ENCODE measurements around the gene MYT1. TPM values are rescaled to one million over a fixed set of nuclear protein-coding genes. Genes with fewer than 3 reads are reported as not detected.

Gene MYT1
- polyA plus RNA-seq, 1 experiment, result not detected

- Histone ChIP-seq H3K27me3 (ENCODE audit: control insufficient read depth, insufficient read depth, low read length) (peaks cover 2% of the 10 kb centered on the region), H3K27ac (ENCODE audit: low read depth, low read length) (no peak overlapping the region), H3K9me3 (ENCODE audit: control insufficient read depth, insufficient read depth, low read length) (peaks cover 6% of the 10 kb centered on the region; the same call in 1 of the 2 replicates), H3K4me3 (ENCODE audit: low read depth, low read length) (no peak overlapping the region)
- CTCF ChIA-PET, result no interaction called here
- POLR2A ChIA-PET, result no interaction called here
- no peak for TF ChIP-seq CTCF (IDR thresholded peaks at IDR 0.05; ENCODE audit: low read depth, low read length)
- no peak for DNase-seq (ENCODE audit: low read depth, low spot score)
Observed at GRCh38 chr20:64236137-64237088, 72.2 kb downstream of the MYT1 start.

GRCh38 chr20:64237316-64237715 lies 73.1 kb downstream of the MYT1 start:
- no peak for DNase-seq (ENCODE audit: low read depth, low spot score)
- H3K27me3 ChIP-seq (ENCODE audit: control insufficient read depth, insufficient read depth, low read length), result peaks cover 7% of the 10 kb centered on the region
- TF ChIP-seq CTCF (IDR thresholded peaks at IDR 0.05; ENCODE audit: low read depth, low read length), result no peak
- H3K4me3 ChIP-seq (ENCODE audit: low read depth, low read length), result no peak overlapping the region
- H3K9me3 ChIP-seq (ENCODE audit: control insufficient read depth, insufficient read depth, low read length), result peaks cover 6% of the 10 kb centered on the region; the same call in 1 of the 2 replicates
- POLR2A ChIA-PET, result no interaction called here
- CTCF ChIA-PET, result no interaction called here
- no peak overlapping the region for H3K27ac ChIP-seq (ENCODE audit: low read depth, low read length)

GRCh38 chr20:64238115-64238825 lies 74.0 kb downstream of the MYT1 start:
- H3K9me3 ChIP-seq (ENCODE audit: control insufficient read depth, insufficient read depth, low read length), result peaks cover 6% of the 10 kb centered on the region; the same call in 1 of the 2 replicates
- H3K27me3 ChIP-seq (ENCODE audit: control insufficient read depth, insufficient read depth, low read length), result peaks cover 9% of the 10 kb centered on the region
- ChIA-PET POLR2A (no interaction called here), CTCF (no interaction called here)
- H3K27ac ChIP-seq (ENCODE audit: low read depth, low read length), result no peak overlapping the region
- no peak for TF ChIP-seq CTCF (IDR thresholded peaks at IDR 0.05; ENCODE audit: low read depth, low read length)
- DNase-seq (ENCODE audit: low read depth, low spot score), result no peak
- H3K4me3 ChIP-seq (ENCODE audit: low read depth, low read length), result no peak overlapping the region

GRCh38 chr20:64238851-64239387 lies 74.7 kb downstream of the MYT1 start:
- no peak for DNase-seq (ENCODE audit: low read depth, low spot score)
- Histone ChIP-seq H3K4me3 (ENCODE audit: low read depth, low read length) (no peak overlapping the region), H3K27ac (ENCODE audit: low read depth, low read length) (no peak overlapping the region), H3K27me3 (ENCODE audit: control insufficient read depth, insufficient read depth, low read length) (peaks cover 13% of the 10 kb centered on the region), H3K9me3 (ENCODE audit: control insufficient read depth, insufficient read depth, low read length) (peaks cover 6% of the 10 kb centered on the region; the same call in 1 of the 2 replicates)
- no peak for TF ChIP-seq CTCF (IDR thresholded peaks at IDR 0.05; ENCODE audit: low read depth, low read length)
- ChIA-PET CTCF (interaction anchor here (0.6 kb wide), 1 partner anchor 36 kb away, joined by 3 read pairs; no protein-coding TSS in a partner anchor), POLR2A (no interaction called here)

Data from AG04450 (cell line).